Calu3 (cell line): ENCODE results near the gene CHSY1. TPM values are rescaled to one million over a fixed set of nuclear protein-coding genes. Genes with fewer than 3 reads are reported as not detected.

ENCODE experiments used
- BruUV-seq: library from RNA; stranded (reverse); fragments of 400-500 nt; replicated peaks from 2 replicates; lab custom pipeline; 2021; lab: Mats Ljungman, UMichigan
- CTCF ChIA-PET: fragments of 300-600 bp; sonication (Branson Sonifier 250); formaldehyde crosslinking; loops from one replicate; lab custom pipeline; 2022; ENCODE audit warnings: antibody characterized with exemption; lab: Charles Lee
- DNase-seq: peaks from one replicate; pipeline ENCODE4 v3.0.0; 2022
- H3K27ac Mint-ChIP-seq: one replicate; pipeline ENCODE4 v1.8.0; 2022; ENCODE audit warnings: mixed read lengths; ENCODE audit not compliant: unreplicated experiment
- H3K27me3 Mint-ChIP-seq: one replicate; pipeline ENCODE4 v1.8.0; 2022; ENCODE audit warnings: mixed read lengths; ENCODE audit not compliant: unreplicated experiment
- H3K36me3 Mint-ChIP-seq: one replicate; pipeline ENCODE4 v1.8.0; 2022; ENCODE audit warnings: mild to moderate bottlenecking, moderate library complexity, mixed read lengths; ENCODE audit not compliant: insufficient read depth, unreplicated experiment
- H3K4me1 Mint-ChIP-seq: one replicate; pipeline ENCODE4 v1.8.0; 2022; ENCODE audit warnings: mild to moderate bottlenecking, low read depth, mixed read lengths; ENCODE audit not compliant: unreplicated experiment
- H3K4me3 Mint-ChIP-seq: one replicate; pipeline ENCODE4 v1.8.0; 2022; ENCODE audit warnings: mild to moderate bottlenecking, low read depth, moderate library complexity, mixed read lengths; ENCODE audit not compliant: unreplicated experiment
- H3K9me3 Mint-ChIP-seq: one replicate; pipeline ENCODE4 v1.8.0; 2022; ENCODE audit warnings: low read depth, mixed read lengths; ENCODE audit not compliant: unreplicated experiment
- intact Hi-C: fragments of 100-400 bp; cut with micrococcal nuclease; formaldehyde crosslinking; loops from one replicate; pipeline ENCODE4 v1.10.0; 2022; ENCODE audit not compliant: unreplicated experiment
- total RNA-seq: library from RNA; stranded (reverse); gene quantifications from 2 replicates; pipeline ENCODE4 v1.2.3, GENCODE V29; 2022
- TF ChIP-seq, protein P1 (sequence below): fragments of 200-600 bp; IDR thresholded peaks from one replicate; pipeline ENCODE4 v1.8.0; 2022; ENCODE audit warnings: antibody characterized with exemption; ENCODE audit not compliant: unreplicated experiment

The CHSY1 gene
- total RNA-seq, 1 experiment from 2014 or later: 25.0 TPM

DNA sequence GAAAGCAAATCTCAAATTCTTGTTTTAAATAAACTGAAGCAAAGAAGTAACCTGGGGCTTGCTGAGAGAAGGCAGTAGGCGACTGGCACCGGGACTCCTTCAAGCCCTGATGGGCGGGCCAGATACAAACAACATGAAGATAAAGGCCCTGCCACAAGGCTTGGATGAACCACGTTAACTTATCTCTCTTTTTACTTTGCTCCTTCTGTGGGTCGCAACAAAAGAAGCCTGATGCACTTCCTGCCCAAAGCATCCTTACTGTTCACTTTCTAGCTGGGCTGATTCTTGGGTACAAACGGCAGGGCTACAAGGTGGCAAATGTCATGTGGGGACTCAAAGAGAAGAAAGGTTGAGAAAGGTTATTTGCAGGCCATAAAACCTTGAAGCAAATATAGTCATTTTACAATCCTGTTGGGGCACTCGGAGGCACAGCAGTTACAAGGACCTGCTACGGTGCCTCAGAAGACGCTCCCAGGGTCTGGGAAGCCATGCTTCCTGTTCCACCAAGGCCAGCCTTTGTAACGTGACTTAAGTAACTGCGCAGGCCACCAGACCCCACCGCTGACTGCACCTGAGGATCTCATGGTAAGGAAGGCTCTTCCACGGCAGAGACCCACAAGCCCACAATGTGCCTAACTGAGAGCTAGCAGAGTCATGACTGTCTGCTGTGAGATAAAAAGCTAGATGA lies 71.1 kb downstream of the CHSY1 start:
- H3K36me3 Mint-ChIP-seq: peaks cover 12% of the 10 kb centered on the region
- no peaks in the 10 kb centered on the region for H3K27me3 Mint-ChIP-seq
- intact Hi-C loops: no loop called here
- no peak for DNase-seq
- no peak overlapping the region for H3K4me3 Mint-ChIP-seq
- H3K4me1 Mint-ChIP-seq: no peaks in the 10 kb centered on the region
- H3K9me3 Mint-ChIP-seq: no peaks in the 10 kb centered on the region
- H3K27ac Mint-ChIP-seq: no peak overlapping the region
- TF ChIP-seq, protein P1, sequence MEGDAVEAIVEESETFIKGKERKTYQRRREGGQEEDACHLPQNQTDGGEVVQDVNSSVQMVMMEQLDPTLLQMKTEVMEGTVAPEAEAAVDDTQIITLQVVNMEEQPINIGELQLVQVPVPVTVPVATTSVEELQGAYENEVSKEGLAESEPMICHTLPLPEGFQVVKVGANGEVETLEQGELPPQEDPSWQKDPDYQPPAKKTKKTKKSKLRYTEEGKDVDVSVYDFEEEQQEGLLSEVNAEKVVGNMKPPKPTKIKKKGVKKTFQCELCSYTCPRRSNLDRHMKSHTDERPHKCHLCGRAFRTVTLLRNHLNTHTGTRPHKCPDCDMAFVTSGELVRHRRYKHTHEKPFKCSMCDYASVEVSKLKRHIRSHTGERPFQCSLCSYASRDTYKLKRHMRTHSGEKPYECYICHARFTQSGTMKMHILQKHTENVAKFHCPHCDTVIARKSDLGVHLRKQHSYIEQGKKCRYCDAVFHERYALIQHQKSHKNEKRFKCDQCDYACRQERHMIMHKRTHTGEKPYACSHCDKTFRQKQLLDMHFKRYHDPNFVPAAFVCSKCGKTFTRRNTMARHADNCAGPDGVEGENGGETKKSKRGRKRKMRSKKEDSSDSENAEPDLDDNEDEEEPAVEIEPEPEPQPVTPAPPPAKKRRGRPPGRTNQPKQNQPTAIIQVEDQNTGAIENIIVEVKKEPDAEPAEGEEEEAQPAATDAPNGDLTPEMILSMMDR: no peak
- no TSS peak for BruUV-seq
- CTCF ChIA-PET: interaction anchor here (0.5 kb wide), 1 partner anchor 27 kb away, joined by 10 read pairs; no protein-coding TSS in a partner anchor

DNA sequence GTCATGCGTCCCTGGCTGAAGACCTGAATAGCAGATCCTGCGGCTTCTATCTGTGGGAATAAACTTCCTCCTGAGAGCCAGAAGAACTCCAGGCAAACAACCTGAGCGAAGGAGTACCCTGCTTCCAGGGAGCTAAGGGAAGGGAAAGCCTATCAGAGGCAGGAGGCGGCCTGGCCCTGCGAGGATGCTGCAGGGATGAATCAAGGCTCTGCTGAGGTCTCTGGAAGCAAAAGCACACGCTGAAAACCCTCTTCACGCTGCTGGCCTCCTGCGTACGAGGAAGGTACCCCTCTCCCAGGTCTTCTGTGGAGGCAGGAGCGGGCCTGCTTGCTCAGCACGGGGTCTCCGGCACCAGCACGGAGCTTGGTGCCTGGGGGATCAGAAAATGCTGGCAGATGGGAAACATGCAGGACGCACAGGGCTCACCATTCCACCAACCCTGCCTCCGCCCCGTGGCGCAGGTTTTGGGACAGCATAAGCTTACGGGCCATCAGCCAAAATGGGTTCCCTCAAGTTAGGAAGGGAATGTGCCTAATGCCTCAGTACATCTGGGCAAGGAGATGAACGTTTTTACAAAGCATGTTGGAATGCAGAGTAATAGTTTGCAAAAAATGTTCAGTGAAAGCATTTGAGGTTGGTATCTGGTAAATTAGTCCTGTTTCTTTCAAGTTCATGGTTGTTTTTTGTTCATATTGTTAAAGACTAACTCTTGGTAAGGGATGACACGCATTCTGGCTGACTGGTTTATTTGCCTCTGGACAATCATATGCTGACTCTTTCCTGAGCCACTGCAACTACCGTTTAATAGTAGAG lies 72.3 kb downstream of the CHSY1 start:
- Mint-ChIP-seq H3K4me1 (no peaks in the 10 kb centered on the region), H3K27ac (no peak overlapping the region), H3K4me3 (no peak overlapping the region), H3K36me3 (peaks cover 13% of the 10 kb centered on the region), H3K27me3 (no peaks in the 10 kb centered on the region), H3K9me3 (no peaks in the 10 kb centered on the region)
- CTCF ChIA-PET: no interaction called here
- intact Hi-C loops: no loop called here
- TF ChIP-seq, protein P1: no peak
- BruUV-seq: no TSS peak
- no peak for DNase-seq

DNA sequence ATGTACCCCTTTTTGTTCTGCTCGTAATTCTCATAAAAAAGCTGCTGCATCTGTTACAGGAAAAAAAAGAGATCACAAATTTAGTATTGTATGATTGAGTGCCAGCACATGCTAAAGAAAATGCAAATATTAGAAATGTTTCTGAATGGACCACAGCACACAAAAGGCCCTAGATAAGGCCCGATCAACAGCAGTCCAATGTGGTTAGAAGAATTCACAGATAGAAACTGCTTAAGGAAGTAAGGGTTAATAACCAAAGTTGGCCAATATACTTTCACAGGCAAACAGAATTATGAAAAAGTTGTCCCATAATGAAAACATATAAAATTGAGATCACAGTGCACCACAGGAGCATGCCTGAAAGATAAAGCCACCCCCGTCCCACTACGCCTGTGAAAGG lies 72.9 kb downstream of the CHSY1 start:
- no peak for DNase-seq
- BruUV-seq: no TSS peak
- no peak overlapping the region for H3K4me3 Mint-ChIP-seq
- peaks cover 17% of the 10 kb centered on the region for H3K36me3 Mint-ChIP-seq
- H3K27me3 Mint-ChIP-seq: no peaks in the 10 kb centered on the region
- CTCF ChIA-PET: no interaction called here
- H3K27ac Mint-ChIP-seq: no peak overlapping the region
- TF ChIP-seq, protein P1: no peak
- no peaks in the 10 kb centered on the region for H3K4me1 Mint-ChIP-seq
- intact Hi-C loops: no loop called here
- no peaks in the 10 kb centered on the region for H3K9me3 Mint-ChIP-seq

DNA sequence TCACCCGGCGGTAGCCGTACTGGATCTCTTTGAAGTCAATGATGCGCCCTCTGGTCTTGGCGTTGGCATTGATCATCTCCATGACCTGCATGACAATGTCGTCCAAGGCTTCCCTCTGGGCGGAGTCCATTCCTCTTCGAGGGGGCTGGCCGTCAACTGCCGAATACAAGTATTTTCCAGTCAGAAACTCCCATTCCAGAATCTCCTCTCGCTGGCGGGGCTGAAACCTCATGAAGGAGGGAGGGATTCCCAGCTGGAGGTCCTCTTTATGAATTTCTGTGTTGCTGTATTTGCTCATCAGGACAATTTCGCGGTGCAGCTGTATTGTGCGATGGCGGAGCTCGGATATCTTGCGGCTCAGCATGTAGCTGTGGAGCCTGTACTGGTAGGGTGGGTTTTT lies 73.4 kb downstream of the CHSY1 start:
- Mint-ChIP-seq H3K27me3 (no peaks in the 10 kb centered on the region), H3K27ac (no peak overlapping the region), H3K4me1 (no peaks in the 10 kb centered on the region), H3K36me3 (peaks cover 17% of the 10 kb centered on the region), H3K4me3 (no peak overlapping the region), H3K9me3 (no peaks in the 10 kb centered on the region)
- CTCF ChIA-PET: no interaction called here
- no TSS peak for BruUV-seq
- no peak for DNase-seq
- intact Hi-C loops: no loop called here
- TF ChIP-seq, protein P1: no peak
